Measurements from ENCODE around the gene CDPF1. TPM values are rescaled to one million over a fixed set of nuclear protein-coding genes. Genes with fewer than 3 reads are reported as not detected.

CDPF1 gene, protein sequence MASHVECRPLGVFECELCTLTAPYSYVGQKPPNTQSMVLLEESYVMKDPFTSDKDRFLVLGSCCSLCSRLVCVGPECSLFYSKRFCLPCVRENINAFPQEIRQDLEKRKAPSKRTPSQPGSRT
- total RNA-seq, result 8.4 and 8.6 TPM in 2 replicates

DNA sequence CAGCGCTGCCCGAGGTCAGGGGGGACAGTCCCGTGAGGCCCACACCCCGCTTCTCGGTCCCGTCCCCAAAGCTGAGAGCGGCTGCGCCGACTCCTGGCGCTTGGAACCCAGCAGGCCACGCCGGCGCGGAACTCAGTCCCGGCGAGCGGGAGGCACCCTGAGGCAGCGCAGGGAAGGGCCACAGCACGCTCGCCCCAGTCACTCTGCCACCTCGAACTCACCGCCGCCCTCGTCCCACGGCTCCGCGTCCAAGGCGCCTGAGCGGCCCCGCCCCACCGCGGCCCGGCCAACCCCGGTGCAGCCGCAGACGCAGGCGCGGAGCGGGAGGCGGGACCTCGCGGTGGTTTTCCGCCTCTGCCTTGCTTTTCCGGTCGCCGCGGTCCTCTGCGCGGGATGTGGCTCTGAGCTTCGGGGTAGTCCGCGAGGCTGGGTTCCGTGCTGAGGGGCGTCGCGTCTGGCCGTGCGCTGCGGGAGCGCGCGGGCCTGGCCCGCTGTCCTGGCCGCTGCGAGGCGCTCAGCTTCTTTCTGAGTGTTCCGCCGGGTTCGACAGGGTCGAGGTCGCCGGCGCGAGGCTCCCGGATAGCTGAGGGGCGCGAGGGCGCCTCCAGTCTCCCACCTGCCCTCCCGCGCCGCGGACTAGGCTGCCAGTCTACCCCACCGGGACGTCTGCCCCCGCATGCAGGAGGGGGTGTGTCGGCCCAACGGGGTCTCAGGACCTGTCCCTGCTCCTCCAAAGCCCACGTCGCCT, at the start of gene CDPF1:
Gene CDPF1 (minus strand): TSS at position 259 of the 748 bp plus-strand sequence. CDS start 2,009 bp downstream, outside the sequence.

GRCh38 chr22:46296257-46297150, 46.4 kb upstream of the CDPF1 start, which contains the start of gene GTSE1:
Gene GTSE1, plus strand, starts transcription at chr22:46296870. Its CDS starts 531 bp downstream, at chr22:46297401.

DNA sequence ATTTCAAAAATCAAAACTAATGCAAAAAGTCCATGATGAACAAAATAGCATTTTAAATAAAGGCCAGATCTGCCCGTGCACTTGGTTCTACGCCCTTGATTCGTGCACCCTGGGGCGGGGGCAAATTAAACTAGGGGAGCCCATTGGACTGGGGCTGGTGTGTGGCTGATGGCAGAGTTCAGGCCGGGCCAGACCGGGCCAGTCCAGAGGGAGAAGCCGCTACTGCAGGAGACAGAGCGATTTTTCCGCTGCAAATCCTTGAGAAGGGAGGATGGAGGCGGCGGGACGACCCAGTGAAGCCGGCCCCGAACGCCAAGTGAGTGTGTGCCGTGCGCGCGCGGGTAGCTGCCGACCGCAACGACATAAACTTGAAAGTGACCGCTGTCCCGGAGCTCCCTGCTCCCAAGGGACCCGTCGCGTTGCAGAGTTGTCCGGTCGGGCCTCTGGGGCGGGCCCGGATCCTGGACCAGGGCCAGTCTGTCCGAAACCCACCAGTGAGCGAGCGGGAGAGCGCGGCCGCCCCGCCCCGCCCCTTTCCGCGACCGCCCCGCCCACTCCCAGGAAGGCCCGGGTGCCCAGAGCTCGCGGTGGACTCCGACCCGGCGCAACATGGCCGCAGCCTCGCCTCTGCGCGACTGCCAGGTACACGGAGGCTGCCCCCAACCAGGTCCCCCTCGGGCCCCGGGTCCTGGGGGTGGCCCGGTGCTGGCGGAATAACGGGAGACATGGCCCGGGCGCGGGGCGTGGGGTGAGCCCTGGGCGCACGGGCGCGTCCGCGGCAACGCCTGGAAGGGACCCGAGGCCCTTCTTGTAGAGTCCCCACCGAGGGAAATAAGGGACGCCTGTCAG, 17.6 kb upstream of the CDPF1 start, which contains the start of gene TTC38:
Gene TTC38 (plus strand): TSS at position 578 of the 849 bp plus-strand sequence. CDS start 32 bp downstream, at position 610.

GRCh38 chr22:46263216-46263590, 13.1 kb upstream of the CDPF1 start, which contains the start of gene PKDREJ:
Gene PKDREJ, minus strand, starts transcription at chr22:46263343. Its CDS starts 21 bp downstream, at chr22:46263322.

Other genes with a start within 250 kb of the CDPF1 start
- gene PPARA, start 99.8 kb downstream of the CDPF1 start, total RNA-seq, result 9.1 and 15.8 TPM in 2 replicates
- under 0.01 TPM in 1 of 2 replicates, not detected in the other for gene PKDREJ, start 13.1 kb upstream of the CDPF1 start, total RNA-seq
- gene TTC38, start 17.7 kb upstream of the CDPF1 start, total RNA-seq, result 10.1 and 14.2 TPM in 2 replicates
- 3.3 and 11.1 TPM in 2 replicates for gene GTSE1, start 46.6 kb upstream of the CDPF1 start, total RNA-seq
- 21.1 and 27.0 TPM in 2 replicates for gene TRMU, start 85.4 kb upstream of the CDPF1 start, total RNA-seq

Data from hair follicular keratinocyte (primary cell).